Measurements from ENCODE around the gene ZNF772. TPM values are rescaled to one million over a fixed set of nuclear protein-coding genes. Genes with fewer than 3 reads are reported as not detected.
"Not testable (repeated sequence)": the region's sequence is repeated elsewhere in the genome, so short reads cannot be mapped to it uniquely, and the experiment has no call there.

Gene ZNF772
- total RNA-seq (10 to 100 TPM in 1 of 5 donors, 1 to 10 TPM in 4; 2.3 to 12.1 (median 9.4) TPM), total RNA-seq (3.2 to 30.8 (median 9.2) reads per million in 29 experiments)
- total RNA-seq (2013), result 6.4 TPM

- Mint-ChIP-seq H3K4me1 (peaks cover 19 to 22% (median 20%) of the 10 kb centered on the region in 3 donors), H3K36me3 (peaks cover 61% of the 10 kb centered on the region), H3K27ac (peak within 1 kb of the TSS; percentile 87 to 90), H3K27me3 (no peaks in the 10 kb centered on the region), H3K9me3 (peaks cover 25 to 55% (median 48%) of the 10 kb centered on the region in 3 donors), H3K4me3 (peak within 1 kb of the TSS; percentile 84 to 93 (median 88))
- DNase-seq (peak; percentile 63 to 94 (median 88)), ATAC-seq (replicated peaks in 1 of 4) (peak; percentile 100)
- CTCF ChIA-PET, result interaction anchor here in 1 of 2 donors (0.6 to 1.1 kb wide), 3 partner anchors 10 to 335 kb away, joined by 3 to 5 read pairs (median 3); partner anchors contain the start of gene ZNF773
- Histone ChIP-seq H3K27ac (ENCODE audit: low read length) (peak within 1 kb of the TSS; percentile 42), H3K27me3 (replicated peaks in 1 of 2; ENCODE audit: control insufficient read depth in 2 of 2, extremely low read depth in 1 of 2, insufficient read depth in 2 of 2, low read length in 1 of 2) (peaks cover 0 to 4% of the 10 kb centered on the region in 2 experiments), H3K4me1 (ENCODE audit: control insufficient read depth in 1 of 2, extremely low read depth in 1 of 2, insufficient read depth in 2 of 2, low read length in 2 of 2) (peaks cover 5 to 18% of the 10 kb centered on the region in 2 experiments), H3K4me3 (ENCODE audit: control insufficient read depth in 1 of 2, extremely low read depth in 1 of 2, low read length in 1 of 2) (peak within 1 kb of the TSS; percentile 64 to 81), H3K9me3 (peaks cover 23% of the 10 kb centered on the region), H3K36me3 (ENCODE audit: control insufficient read depth in 2 of 2, extremely low read depth in 1 of 2, insufficient read depth in 1 of 2, low read length in 1 of 2) (peaks cover 10 to 16% of the 10 kb centered on the region in 2 donors)
- POLR2A ChIA-PET, result no interaction called here
- 4% methylated on average over 26 of the region's 38 CpGs for WGBS (ENCODE audit: insufficient coverage)
Measured at GRCh38 chr19:57477191-57478008, at the start of gene ZNF772. ZNF772 (minus strand) TSS chr19:57477566; CDS start chr19:57477309, 257 bp downstream.

- ATAC-seq (replicated peaks in 1 of 4); H3K4me1 Mint-ChIP-seq; H3K27ac Mint-ChIP-seq; H3K4me3 Mint-ChIP-seq; H3K9me3 ChIP-seq; H3K4me3 ChIP-seq (ENCODE audit: control insufficient read depth in 1 of 2, extremely low read depth in 1 of 2, low read length in 1 of 2); H3K27me3 Mint-ChIP-seq; H3K27ac ChIP-seq (ENCODE audit: low read length); H3K27me3 ChIP-seq (replicated peaks in 1 of 2; ENCODE audit: control insufficient read depth in 2 of 2, extremely low read depth in 1 of 2, insufficient read depth in 2 of 2, low read length in 1 of 2); DNase-seq; CTCF ChIA-PET; H3K4me1 ChIP-seq (ENCODE audit: control insufficient read depth in 1 of 2, extremely low read depth in 1 of 2, insufficient read depth in 2 of 2, low read length in 2 of 2): not testable (repeated sequence)
- POLR2A ChIA-PET, result interaction anchor here in 1 of 2 donors (0.6 kb wide), 1 partner anchor 816 kb away, joined by 3 read pairs; no protein-coding TSS in a partner anchor
- H3K36me3 ChIP-seq (ENCODE audit: control insufficient read depth in 2 of 2, extremely low read depth in 1 of 2, insufficient read depth in 1 of 2, low read length in 1 of 2), result peaks cover 4 to 20% of the 10 kb centered on the region in 2 donors
- Mint-ChIP-seq H3K9me3 (peaks cover 26 to 65% (median 58%) of the 10 kb centered on the region in 3 donors), H3K36me3 (peaks cover 61% of the 10 kb centered on the region)
- 100% methylated on average over 1 of the region's 4 CpGs for WGBS (ENCODE audit: insufficient coverage)
Measured at GRCh38 chr19:57518021-57518420, 40.7 kb upstream of the ZNF772 start.

- no peaks in the 10 kb centered on the region for H3K4me1 Mint-ChIP-seq
- peaks cover 73% of the 10 kb centered on the region for H3K36me3 Mint-ChIP-seq
- no peak overlapping the region for H3K4me3 Mint-ChIP-seq
- POLR2A ChIA-PET, result no interaction called here
- Histone ChIP-seq H3K4me1 (ENCODE audit: control insufficient read depth in 1 of 2, extremely low read depth in 1 of 2, insufficient read depth in 2 of 2, low read length in 2 of 2) (no peaks in the 10 kb centered on the region), H3K27ac (ENCODE audit: low read length) (no peak overlapping the region), H3K27me3 (replicated peaks in 1 of 2; ENCODE audit: control insufficient read depth in 2 of 2, extremely low read depth in 1 of 2, insufficient read depth in 2 of 2, low read length in 1 of 2) (no peaks in the 10 kb centered on the region), H3K36me3 (ENCODE audit: control insufficient read depth in 2 of 2, extremely low read depth in 1 of 2, insufficient read depth in 1 of 2, low read length in 1 of 2) (peaks cover 4 to 22% of the 10 kb centered on the region in 2 donors), H3K4me3 (ENCODE audit: control insufficient read depth in 1 of 2, extremely low read depth in 1 of 2, low read length in 1 of 2) (no peak overlapping the region), H3K9me3 (peaks cover 12% of the 10 kb centered on the region)
- ATAC-seq (replicated peaks in 1 of 4), result no peak
- no peak for DNase-seq
- H3K27me3 Mint-ChIP-seq, result no peaks in the 10 kb centered on the region
- WGBS (ENCODE audit: insufficient coverage), result 70% methylated on average over 5 of the region's 5 CpGs
- H3K9me3 Mint-ChIP-seq, result peaks cover 21 to 66% (median 58%) of the 10 kb centered on the region in 3 donors
- no peak overlapping the region for H3K27ac Mint-ChIP-seq
- CTCF ChIA-PET, result interaction anchor here in 1 of 2 donors (0.7 kb wide), 1 partner anchor 715 kb away, joined by 3 read pairs; no protein-coding TSS in a partner anchor
Measured at GRCh38 chr19:57515255-57515654, 37.9 kb upstream of the ZNF772 start.

DNA sequence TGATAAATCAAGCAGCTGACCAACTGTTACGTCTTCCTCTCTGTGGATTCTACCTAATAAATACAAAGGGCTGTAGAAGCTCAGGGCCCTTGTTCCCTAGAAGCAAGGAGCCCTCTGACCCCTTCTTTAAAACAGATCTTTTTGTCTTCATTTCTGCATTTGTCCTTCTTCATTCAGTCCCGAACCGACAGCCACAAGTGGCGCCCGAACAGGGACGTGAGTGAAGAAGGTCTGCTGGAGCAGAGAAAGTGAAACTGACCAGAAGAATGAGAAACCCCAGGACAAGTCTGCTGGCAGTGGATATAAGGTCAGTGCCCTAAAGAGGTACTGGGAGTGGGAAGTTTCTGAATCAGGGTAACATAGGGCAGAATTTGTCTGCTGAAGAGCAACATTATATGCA lies 35.5 kb upstream of the ZNF772 start:
- Mint-ChIP-seq H3K27ac (no peak overlapping the region), H3K36me3 (peaks cover 79% of the 10 kb centered on the region), H3K27me3 (no peaks in the 10 kb centered on the region), H3K4me1 (no peaks in the 10 kb centered on the region), H3K4me3 (no peak overlapping the region), H3K9me3 (peaks cover 19 to 70% (median 66%) of the 10 kb centered on the region in 3 donors)
- peak in 2 of 35 experiments; percentile 2 for DNase-seq
- peaks cover 12% of the 10 kb centered on the region for H3K9me3 ChIP-seq
- H3K4me1 ChIP-seq (ENCODE audit: control insufficient read depth in 1 of 2, extremely low read depth in 1 of 2, insufficient read depth in 2 of 2, low read length in 2 of 2), result no peaks in the 10 kb centered on the region
- H3K4me3 ChIP-seq (ENCODE audit: control insufficient read depth in 1 of 2, extremely low read depth in 1 of 2, low read length in 1 of 2), result peak overlapping the region in 1 of 2 donors; percentile 23
- no peak for ATAC-seq (replicated peaks in 1 of 4)
- peaks cover 0 to 22% of the 10 kb centered on the region in 2 donors for H3K36me3 ChIP-seq (ENCODE audit: control insufficient read depth in 2 of 2, extremely low read depth in 1 of 2, insufficient read depth in 1 of 2, low read length in 1 of 2)
- no peak overlapping the region for H3K27ac ChIP-seq (ENCODE audit: low read length)
- WGBS (ENCODE audit: insufficient coverage), result 100% methylated on average over 2 of the region's 6 CpGs
- H3K27me3 ChIP-seq (replicated peaks in 1 of 2; ENCODE audit: control insufficient read depth in 2 of 2, extremely low read depth in 1 of 2, insufficient read depth in 2 of 2, low read length in 1 of 2), result no peaks in the 10 kb centered on the region
- POLR2A ChIA-PET, result no interaction called here
- CTCF ChIA-PET, result interaction anchor here in 1 of 2 donors (1.0 kb wide), 1 partner anchor 356 kb away, joined by 4 read pairs; no protein-coding TSS in a partner anchor

DNA sequence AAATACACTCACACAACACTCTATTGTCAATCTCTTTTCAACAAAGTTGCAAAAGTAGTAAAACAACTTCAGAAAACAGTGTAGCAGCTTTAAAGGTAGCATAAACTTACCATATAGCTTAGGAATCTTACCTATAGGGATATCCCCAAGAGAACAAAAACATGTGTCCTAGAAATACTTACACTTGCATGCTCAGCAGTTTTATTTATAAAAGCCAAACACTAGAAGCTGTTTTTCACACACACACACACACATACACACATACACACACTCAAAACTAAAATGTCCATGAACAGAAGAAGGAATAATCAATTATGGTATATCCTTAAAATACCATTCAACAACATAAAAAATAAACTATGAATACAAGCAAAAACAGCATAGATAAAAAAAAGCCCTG lies 34.1 kb upstream of the ZNF772 start:
- Mint-ChIP-seq H3K27me3 (no peaks in the 10 kb centered on the region), H3K27ac (no peak overlapping the region), H3K4me3 (no peak overlapping the region), H3K36me3 (peaks cover 79% of the 10 kb centered on the region), H3K9me3 (peaks cover 21 to 65% (median 62%) of the 10 kb centered on the region in 3 donors), H3K4me1 (no peaks in the 10 kb centered on the region)
- DNase-seq (no peak), ATAC-seq (replicated peaks in 1 of 4) (no peak)
- Histone ChIP-seq H3K27ac (ENCODE audit: low read length) (no peak overlapping the region), H3K4me3 (ENCODE audit: control insufficient read depth in 1 of 2, extremely low read depth in 1 of 2, low read length in 1 of 2) (no peak overlapping the region), H3K36me3 (ENCODE audit: control insufficient read depth in 2 of 2, extremely low read depth in 1 of 2, insufficient read depth in 1 of 2, low read length in 1 of 2) (peaks cover 6 to 28% of the 10 kb centered on the region in 2 donors), H3K4me1 (ENCODE audit: control insufficient read depth in 1 of 2, extremely low read depth in 1 of 2, insufficient read depth in 2 of 2, low read length in 2 of 2) (no peaks in the 10 kb centered on the region), H3K27me3 (replicated peaks in 1 of 2; ENCODE audit: control insufficient read depth in 2 of 2, extremely low read depth in 1 of 2, insufficient read depth in 2 of 2, low read length in 1 of 2) (no peaks in the 10 kb centered on the region), H3K9me3 (peaks cover 10% of the 10 kb centered on the region)
- ChIA-PET CTCF (no interaction called here), POLR2A (interaction anchor here in 1 of 2 donors (0.7 kb wide), 1 partner anchor 100 kb away, joined by 7 read pairs; no protein-coding TSS in a partner anchor)

GRCh38 chr19:57506163-57506562 lies 28.8 kb upstream of the ZNF772 start:
- Mint-ChIP-seq H3K4me1 (peaks cover 10 to 15% (median 12%) of the 10 kb centered on the region in 3 donors), H3K27ac (no peak overlapping the region), H3K27me3 (no peaks in the 10 kb centered on the region), H3K4me3 (no peak overlapping the region), H3K36me3 (peaks cover 86% of the 10 kb centered on the region), H3K9me3 (peaks cover 16 to 56% (median 52%) of the 10 kb centered on the region in 3 donors)
- Histone ChIP-seq H3K9me3 (peaks cover 4% of the 10 kb centered on the region), H3K27me3 (replicated peaks in 1 of 2; ENCODE audit: control insufficient read depth in 2 of 2, extremely low read depth in 1 of 2, insufficient read depth in 2 of 2, low read length in 1 of 2) (no peaks in the 10 kb centered on the region), H3K36me3 (ENCODE audit: control insufficient read depth in 2 of 2, extremely low read depth in 1 of 2, insufficient read depth in 1 of 2, low read length in 1 of 2) (peaks cover 15 to 45% of the 10 kb centered on the region in 2 donors), H3K4me1 (ENCODE audit: control insufficient read depth in 1 of 2, extremely low read depth in 1 of 2, insufficient read depth in 2 of 2, low read length in 2 of 2) (peaks cover 0 to 4% of the 10 kb centered on the region in 2 experiments), H3K4me3 (ENCODE audit: control insufficient read depth in 1 of 2, extremely low read depth in 1 of 2, low read length in 1 of 2) (no peak overlapping the region), H3K27ac (ENCODE audit: low read length) (no peak overlapping the region)
- CTCF ChIA-PET, result no interaction called here
- ATAC-seq (replicated peaks in 1 of 4), result no peak
- 42% methylated on average over 4 of the region's 4 CpGs for WGBS (ENCODE audit: insufficient coverage)
- DNase-seq, result no peak
- POLR2A ChIA-PET, result no interaction called here

Data from T-cell (primary cell).